GM12878 (cell line): ENCODE measurements around the gene HECTD3. TPM values are rescaled to one million over a fixed set of nuclear protein-coding genes. Genes with fewer than 3 reads are reported as not detected.

Experiments used
- ATAC-seq: fragments of 200-7000 bp; cut with Tn5 transposase; 3 replicates; pipeline ENCODE4 v1.9.1; 2020; ENCODE audit warnings: mild to moderate bottlenecking, moderate library complexity
- BruUV-seq: library from RNA; stranded (reverse); fragments of 400-500 nt; replicated peaks from 2 replicates; lab custom pipeline; 2021; lab: Mats Ljungman, UMichigan
- CTCF ChIA-PET: fragments of 300-600 bp; sonication (Branson Sonifier 250); formaldehyde crosslinking; extraction: SDS; loops from one replicate; lab custom pipeline; 2021; ENCODE audit warnings: inconsistent platforms; lab: Yijun Ruan, JAX
- POLR2A ChIA-PET: fragments of 350-600 bp; formaldehyde crosslinking; extraction: SDS; loops from one replicate; lab custom pipeline; 2021; ENCODE audit warnings: inconsistent platforms; lab: Charles Lee
- RAD21 ChIA-PET: fragments of 300-600 bp; sonication (Branson Sonifier 250); formaldehyde crosslinking; loops from one replicate; lab custom pipeline; 2023; ENCODE audit warnings: antibody characterized with exemption; ENCODE audit not compliant: unreplicated experiment; lab: Charles Lee
- SMC1A ChIA-PET: fragments of 300-600 bp; sonication (Branson Sonifier 250); formaldehyde crosslinking; loops from one replicate; lab custom pipeline; 2023; ENCODE audit not compliant: unreplicated experiment, uncharacterized antibody; lab: Charles Lee
- DNase-seq: peaks from one replicate; pipeline ENCODE4 v3.0.0-alpha.2; 2011; ENCODE audit warnings: low read depth, low spot score
- FAIRE-seq: peaks from 3 replicates; lab custom pipeline; 2011; peaks lifted over from hg19 to GRCh38; lab: Jason Lieb, UNC
- H2AFZ ChIP-seq: 2 replicates; pipeline ENCODE4 v1.6.0; 2011; ENCODE audit warnings: low read depth, low read length, control low read depth; ENCODE audit not compliant: control insufficient read depth
- H3K27ac ChIP-seq: 2 replicates; pipeline ENCODE4 v1.5.1; 2011; ENCODE audit warnings: control low read depth; ENCODE audit not compliant: control insufficient read depth, insufficient read depth
- H3K27me3 ChIP-seq, 2 experiments: replicated peaks in 1 of 2; 2 replicates each; pipeline versions ENCODE4 v1.6.0 to v1.6.1; 2011; ENCODE audit warnings: low read length in 1 of 2; ENCODE audit not compliant: control insufficient read depth in 2 of 2, insufficient read depth in 2 of 2
- H3K36me3 ChIP-seq, 2 experiments: 2 replicates each; pipeline ENCODE4 v1.5.1; 2011; ENCODE audit warnings: low read length in 1 of 2; ENCODE audit not compliant: control insufficient read depth in 2 of 2, insufficient read depth in 2 of 2
- H3K4me1 ChIP-seq: 2 replicates; pipeline ENCODE4 v1.6.1; 2011; ENCODE audit warnings: mild to moderate bottlenecking, low read length, moderate library complexity, mixed read lengths; ENCODE audit not compliant: control insufficient read depth, insufficient read depth
- H3K4me2 ChIP-seq: 2 replicates; pipeline ENCODE4 v1.6.0; 2011; ENCODE audit warnings: control low read depth; ENCODE audit not compliant: control insufficient read depth, insufficient read depth
- H3K4me3 ChIP-seq: fragments of 200-600 bp; sonication (generic); 2 replicates; pipeline ENCODE4 v1.5.1; 2016
- H3K79me2 ChIP-seq: 2 replicates; pipeline ENCODE4 v1.6.0; 2011; ENCODE audit warnings: low read length; ENCODE audit not compliant: control insufficient read depth, insufficient read depth
- H3K9ac ChIP-seq: 2 replicates; pipeline ENCODE4 v1.8.0; 2011; ENCODE audit warnings: low read length, control low read depth, mixed read lengths; ENCODE audit not compliant: control insufficient read depth, insufficient read depth
- H3K9me3 ChIP-seq: replicated peaks from 3 replicates; pipeline ENCODE4 v1.5.1; 2011; ENCODE audit warnings: mild to moderate bottlenecking, low read length; ENCODE audit not compliant: control insufficient read depth, insufficient read depth
- H4K20me1 ChIP-seq: 2 replicates; pipeline ENCODE4 v1.6.0; 2011; ENCODE audit not compliant: control insufficient read depth, insufficient read depth
- BACH1 ChIP-seq: fragments of 450-650 bp; IDR thresholded peaks from 2 replicates; pipeline ENCODE4 v1.6.1; 2017; ENCODE audit warnings: mild to moderate bottlenecking, borderline replicate concordance
- CREM ChIP-seq: IDR thresholded peaks from 2 replicates; pipeline ENCODE4 v1.6.1; 2014; ENCODE audit warnings: antibody characterized with exemption, low read depth
- NFYB ChIP-seq: IDR thresholded peaks from 2 replicates; pipeline ENCODE4 v1.6.1; 2011; ENCODE audit warnings: low read depth, mild to moderate bottlenecking, low read length, improper control_type of control experiment, moderate library complexity; ENCODE audit not compliant: insufficient read depth
- SP1 ChIP-seq: IDR thresholded peaks from one replicate; pipeline ENCODE4 v1.6.1; 2011; ENCODE audit warnings: low read depth, low read length
- SRF ChIP-seq, 2 experiments: IDR thresholded peaks; 2 replicates each; pipeline ENCODE4 v1.6.1; 2011; ENCODE audit warnings: low read depth in 2 of 2, low read length in 2 of 2, mild to moderate bottlenecking in 1 of 2, moderate library complexity in 1 of 2
- TAF1 ChIP-seq: IDR thresholded peaks from 2 replicates; pipeline ENCODE4 v1.6.1; 2011; ENCODE audit warnings: mild to moderate bottlenecking, low read depth, low read length, borderline replicate concordance
- WGBS: methylation state at CpG from one replicate; pipeline ENCODE4 v1.1.6; 2016; ENCODE audit warnings: low lambda C conversion rate; ENCODE audit not compliant: insufficient replicate concordance, insufficient coverage; ENCODE audit errors: missing lambda C conversion rate; 5-methylcytosine and 5-hydroxymethylcytosine counted together
- in situ Hi-C: fragments of 300-500 bp; cut with MboI; formaldehyde crosslinking; loops from 9 replicates; pipeline ENCODE4 v1.14.3; 2018; ENCODE audit warnings: mixed read lengths
- intact Hi-C: fragments of 100-400 bp; cut with micrococcal nuclease; formaldehyde crosslinking; loops from one replicate; pipeline ENCODE4 v1.14.2; 2022; ENCODE audit not compliant: unreplicated experiment
- polyA plus RNA-seq, 11 experiments: library from polyadenylated mRNA; depleted of rRNA in 4 of 11; unstranded in 6 of 11; stranded (reverse) in 5 of 11; fragments of >200 nt; fragmentation: Nextera tagmentation in 4 of 11; fragmentation: Illumina TruSeq in 1 of 11; extraction: Ambion mirVana in 4 of 11; extraction: Trizol in 1 of 11; gene quantifications; 1 replicate in 1 of 11; 2 replicates in 10 of 11; pipeline versions ENCODE4 v1.2.1 to v1.2.3, GENCODE V29; 2011 to 2016; ENCODE audit warnings: inconsistent platforms in 2 of 11, missing spikeins in 2 of 11, low read depth in 1 of 11
- total RNA-seq, 4 experiments: library from RNA; depleted of rRNA in 3 of 4; stranded (reverse); fragments of >200 nt in 3 of 4; fragmentation: Illumina TruSeq in 1 of 4; extraction: Trizol in 1 of 4; gene quantifications; 2 replicates each; pipeline versions ENCODE4 v1.2.1 to v1.2.3, GENCODE V29; 2013 to 2021
- TF ChIP-seq, protein P1 (sequence below): fragments of 450-650 bp; IDR thresholded peaks from 2 replicates; pipeline ENCODE4 v1.6.1; 2017; ENCODE audit warnings: borderline replicate concordance
- TF ChIP-seq, protein P2 (sequence below): IDR thresholded peaks from 2 replicates; pipeline ENCODE4 v1.6.1; 2012; ENCODE audit warnings: low read depth, low read length, improper control_type of control experiment

Gene HECTD3
- total and polyA plus RNA-seq, 10 of the 15 experiments (the other 5 are each of a cell fraction or from before 2014, with no cell fraction given), result 3.4 to 30.4 (median 22.6) TPM

DNA sequence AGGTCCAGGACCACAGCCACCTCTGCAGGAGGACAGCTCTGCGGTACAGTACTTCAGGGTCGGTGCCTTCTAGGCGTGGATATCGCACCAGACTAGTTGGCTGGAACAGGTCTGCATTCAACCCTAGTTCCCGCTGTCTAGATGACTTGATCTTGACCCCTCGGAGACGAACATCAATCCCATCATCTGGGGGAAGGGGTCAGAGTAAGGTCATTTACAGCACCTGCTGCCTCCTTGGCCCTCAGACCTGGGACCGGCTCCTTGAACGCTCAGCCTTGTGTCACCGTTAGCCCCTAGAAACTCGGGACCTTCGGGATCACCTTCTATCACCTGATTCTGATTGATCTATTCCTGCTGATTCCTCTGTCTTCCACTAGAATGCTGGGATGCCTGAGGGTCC lies 2.6 kb downstream of the HECTD3 start:
- WGBS, result 92% methylated on average over 12 of the region's 12 CpGs
- Histone ChIP-seq H3K27ac (no peak overlapping the region), H3K4me3 (no peak overlapping the region), H3K27me3 (no peaks in the 10 kb centered on the region), H3K36me3 (peaks cover 10 to 19% of the 10 kb centered on the region in 2 experiments), H3K9ac (no peak overlapping the region), H3K9me3 (no peaks in the 10 kb centered on the region), H4K20me1 (no peaks in the 10 kb centered on the region), H3K79me2 (peaks cover 16% of the 10 kb centered on the region), H3K4me2 (no peak overlapping the region), H3K4me1 (peaks cover 17% of the 10 kb centered on the region), H2AFZ (no peak overlapping the region)
- ChIA-PET POLR2A (interaction anchor here (0.6 kb wide), 1 partner anchor 492 kb away, joined by 5 read pairs; the partner anchor contains the start of gene MMACHC), CTCF (no interaction called here), RAD21 (no interaction called here), SMC1A (interaction anchor here (0.7 kb wide), 1 partner anchor 11 kb away, joined by 3 read pairs; no protein-coding TSS in a partner anchor)
- FAIRE-seq, result no peak
- in situ Hi-C loops, result no loop called here
- no TSS peak for BruUV-seq
- no peak for ATAC-seq
- TF ChIP-seq SP1 (no peak), NFYB (no peak), TAF1 (no peak), CREM (no peak), BACH1 (no peak), SRF (IDR thresholded peaks at IDR 0.05; ENCODE audit: low read depth in 2 of 2, low read length in 2 of 2) (no peak)
- TF ChIP-seq, protein P1, sequence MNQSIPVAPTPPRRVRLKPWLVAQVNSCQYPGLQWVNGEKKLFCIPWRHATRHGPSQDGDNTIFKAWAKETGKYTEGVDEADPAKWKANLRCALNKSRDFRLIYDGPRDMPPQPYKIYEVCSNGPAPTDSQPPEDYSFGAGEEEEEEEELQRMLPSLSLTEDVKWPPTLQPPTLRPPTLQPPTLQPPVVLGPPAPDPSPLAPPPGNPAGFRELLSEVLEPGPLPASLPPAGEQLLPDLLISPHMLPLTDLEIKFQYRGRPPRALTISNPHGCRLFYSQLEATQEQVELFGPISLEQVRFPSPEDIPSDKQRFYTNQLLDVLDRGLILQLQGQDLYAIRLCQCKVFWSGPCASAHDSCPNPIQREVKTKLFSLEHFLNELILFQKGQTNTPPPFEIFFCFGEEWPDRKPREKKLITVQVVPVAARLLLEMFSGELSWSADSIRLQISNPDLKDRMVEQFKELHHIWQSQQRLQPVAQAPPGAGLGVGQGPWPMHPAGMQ, result no peak
- TF ChIP-seq, protein P2, sequence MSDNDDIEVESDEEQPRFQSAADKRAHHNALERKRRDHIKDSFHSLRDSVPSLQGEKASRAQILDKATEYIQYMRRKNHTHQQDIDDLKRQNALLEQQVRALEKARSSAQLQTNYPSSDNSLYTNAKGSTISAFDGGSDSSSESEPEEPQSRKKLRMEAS, result no peak
- no peak for DNase-seq
- intact Hi-C loops, result no loop called here
